Epithelial cell of proximal tubule (primary cell): Measurements from ENCODE around the gene OR10G4. TPM values are rescaled to one million over a fixed set of nuclear protein-coding genes. Genes with fewer than 3 reads are reported as not detected.
"Not testable (repeated sequence)": the region's sequence is repeated elsewhere in the genome, so short reads cannot be mapped to it uniquely, and the experiment has no call there.

ENCODE experiments used
- DNase-seq: peaks from one replicate; pipeline ENCODE4 v3.0.0-alpha.2; 2011; ENCODE audit warnings: low read depth
- H3K4me3 ChIP-seq: 2 replicates; pipeline ENCODE4 v1.5.1; 2011; ENCODE audit warnings: low read depth, mild to moderate bottlenecking, low read length
- CTCF ChIP-seq: conservative IDR thresholded peaks from 2 replicates; pipeline ENCODE4 v1.5.1; 2012; ENCODE audit warnings: low read depth, mild to moderate bottlenecking, low read length
- total RNA-seq: library from RNA; depleted of rRNA; stranded (reverse); fragments of >200 nt; gene quantifications from 2 replicates; pipeline ENCODE4 v1.2.3, GENCODE V29; 2015

Gene OR10G4
- total RNA-seq: not detected in 2 replicates

GRCh38 chr11:124012697-124013096, at the start of gene OR10G4:
Gene OR10G4, plus strand, starts transcription at chr11:124012997. Its CDS starts 2,578 bp downstream, at chr11:124015575.
- no peak for DNase-seq
- TF ChIP-seq CTCF: no peak
- H3K4me3 ChIP-seq: no peak within 1 kb of the TSS

DNA sequence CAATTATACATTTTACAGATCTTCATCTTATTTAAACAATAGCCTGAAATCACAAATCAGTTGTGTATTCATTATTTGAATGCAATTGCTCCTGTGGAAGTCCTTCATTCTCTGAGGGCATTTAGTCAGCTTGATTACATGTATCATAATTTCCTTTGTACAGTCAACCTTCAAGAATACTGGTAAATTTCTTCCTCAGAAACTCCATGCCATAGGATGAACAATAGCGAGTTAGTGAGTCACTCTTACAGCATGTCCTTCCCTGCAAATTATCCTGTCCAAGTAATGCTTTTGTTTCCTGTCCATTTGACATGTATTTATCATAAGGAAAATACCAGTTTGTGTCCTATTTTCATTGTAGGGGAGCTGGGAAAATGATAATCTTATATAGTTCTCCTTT, 39.0 kb upstream of the OR10G4 start:
- no peak overlapping the region for H3K4me3 ChIP-seq
- no peak for TF ChIP-seq CTCF
- peak; percentile 23 for DNase-seq

DNA sequence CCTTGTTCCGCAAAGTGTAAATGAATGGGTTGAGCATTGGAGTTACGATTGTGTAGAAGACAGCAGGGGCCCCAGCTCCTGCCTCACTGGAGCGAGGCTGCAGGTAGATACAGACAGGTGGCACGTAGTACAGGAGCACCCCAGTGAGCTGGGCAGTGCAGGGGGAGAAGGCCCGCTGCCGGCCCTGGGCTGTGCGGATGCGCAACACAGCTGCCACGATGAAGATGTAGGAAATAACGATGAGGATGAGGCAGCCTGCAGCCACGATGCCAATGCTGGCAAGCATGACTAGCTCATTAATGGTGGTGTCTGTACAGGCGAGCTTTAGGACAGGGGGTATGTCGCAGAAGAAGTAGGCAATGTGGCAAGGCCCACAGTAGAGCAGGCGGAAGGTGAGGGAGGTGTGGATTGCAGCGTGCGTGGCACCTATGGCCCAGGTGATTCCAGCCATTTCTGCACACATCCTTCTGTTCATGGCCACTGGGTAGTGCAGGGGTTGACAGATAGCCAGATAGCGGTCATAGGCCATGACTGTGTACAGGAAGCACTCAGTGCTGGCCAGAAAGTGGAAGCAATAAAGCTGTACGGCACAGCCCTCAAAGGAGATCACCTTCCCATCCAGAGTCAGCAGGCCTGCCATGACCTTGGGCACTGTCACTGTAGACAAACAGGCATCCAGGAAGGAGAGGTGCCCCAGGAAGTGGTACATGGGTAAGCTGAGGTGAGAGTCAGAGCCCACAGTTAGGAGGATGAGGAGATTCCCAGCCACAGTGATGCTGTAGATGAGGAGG, 35.8 kb upstream of the OR10G4 start:
- TF ChIP-seq CTCF: no peak
- no peak overlapping the region for H3K4me3 ChIP-seq
- DNase-seq: no peak

GRCh38 chr11:123977731-123978347, 35.0 kb upstream of the OR10G4 start, which contains the start of gene OR10S1:
Gene OR10S1, minus strand, starts transcription at chr11:123977781. Its CDS starts 117 bp downstream, at chr11:123977664.
- no peak within 1 kb of the TSS for H3K4me3 ChIP-seq
- no peak for DNase-seq
- TF ChIP-seq CTCF: no peak

GRCh38 chr11:123979311-123979710, 33.5 kb upstream of the OR10G4 start:
- no peak for DNase-seq
- no peak for TF ChIP-seq CTCF
- H3K4me3 ChIP-seq: no peak overlapping the region

DNA sequence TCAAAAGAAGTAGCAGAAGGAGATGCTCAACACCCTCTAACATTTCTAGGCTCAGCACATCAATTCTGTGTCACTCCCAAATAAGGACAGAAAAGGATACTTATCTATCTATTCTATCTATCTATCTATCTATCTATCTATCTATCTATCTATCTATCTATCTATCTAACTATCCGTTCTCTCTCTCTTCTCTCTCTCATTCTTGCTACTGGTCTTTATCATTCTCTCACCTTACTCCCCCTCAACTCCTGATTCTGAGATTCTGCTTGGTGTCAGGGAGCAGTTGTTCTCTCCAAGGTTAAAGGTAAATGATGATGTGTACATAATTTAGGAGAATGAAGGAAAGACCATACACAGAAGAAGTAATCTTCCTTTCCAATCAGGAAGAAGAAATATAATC, 17.7 kb upstream of the OR10G4 start, which contains the start of gene OR10G6:
OR10G6 (minus strand) TSS at position 43 of the 400 bp plus-strand sequence; CDS start at position 43, 0 bp downstream.
- DNase-seq: no peak
- no peak within 1 kb of the TSS for H3K4me3 ChIP-seq
- TF ChIP-seq CTCF: no peak

DNA sequence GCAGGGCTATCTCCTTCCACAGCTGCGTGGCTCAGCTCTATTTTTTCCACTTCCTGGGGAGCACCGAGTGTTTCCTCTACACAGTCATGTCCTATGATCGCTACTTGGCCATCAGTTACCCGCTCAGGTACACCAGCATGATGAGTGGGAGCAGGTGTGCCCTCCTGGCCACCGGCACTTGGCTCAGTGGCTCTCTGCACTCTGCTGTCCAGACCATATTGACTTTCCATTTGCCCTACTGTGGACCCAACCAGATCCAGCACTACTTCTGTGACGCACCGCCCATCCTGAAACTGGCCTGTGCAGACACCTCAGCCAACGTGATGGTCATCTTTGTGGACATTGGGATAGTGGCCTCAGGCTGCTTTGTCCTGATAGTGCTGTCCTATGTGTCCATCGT, 3.0 kb downstream of the OR10G4 start:
- not testable (repeated sequence) for H3K4me3 ChIP-seq, DNase-seq
